ENCODE data around the gene FAM9A. TPM values are rescaled to one million over a fixed set of nuclear protein-coding genes. Genes with fewer than 3 reads are reported as not detected.
"Not testable (repeated sequence)": the region's sequence is repeated elsewhere in the genome, so short reads cannot be mapped to it uniquely, and the experiment has no call there.

FAM9A gene
- total and polyA plus RNA-seq, 2 donors (not counting 1 experiment from before 2014, with no cell fraction given), result not detected

GRCh38 chrX:8799281-8799680 is 1.9 kb downstream of the FAM9A start:
- H3K79me2 ChIP-seq (ENCODE audit: control insufficient read depth, insufficient read depth, low read length); POLR2A ChIA-PET; H3K27ac ChIP-seq (ENCODE audit: low read length in 2 of 2); intact Hi-C loops (cut with micrococcal nuclease); H3K9me3 ChIP-seq (ENCODE audit: control extremely low read depth in 1 of 3, control insufficient read depth in 2 of 3, insufficient read depth in 1 of 3, low read length in 2 of 3); CTCF ChIA-PET; H3K4me1 Mint-ChIP-seq; H3K4me1 ChIP-seq (ENCODE audit: control insufficient read depth in 2 of 2, insufficient read depth in 2 of 2, low read length in 2 of 2); H3K4me3 Mint-ChIP-seq; ATAC-seq (ENCODE audit: low read depth); H3K27ac Mint-ChIP-seq; H2AFZ ChIP-seq (ENCODE audit: insufficient read depth, low read depth, low read length, poor library complexity, severe bottlenecking); H3K36me3 ChIP-seq (replicated peaks in 1 of 2; ENCODE audit: control extremely low read depth in 1 of 2, control insufficient read depth in 1 of 2, extremely low read depth in 1 of 2, insufficient read depth in 2 of 2, low read length in 1 of 2); H3K9ac ChIP-seq (ENCODE audit: low read length); H3K4me3 ChIP-seq (ENCODE audit: control extremely low read depth in 1 of 5, extremely low read depth in 1 of 5, insufficient read depth in 1 of 5, low read depth in 2 of 5, low read length in 4 of 5); H3K27me3 Mint-ChIP-seq; H4K20me1 ChIP-seq (ENCODE audit: control insufficient read depth, insufficient read depth, low read length, poor library complexity, severe bottlenecking); H3K4me2 ChIP-seq (replicated peaks; ENCODE audit: low read depth, low read length, poor library complexity, severe bottlenecking); H3K9me3 Mint-ChIP-seq (ENCODE audit: insufficient read depth); DNase-seq; H3K27me3 ChIP-seq (replicated peaks in 1 of 4; ENCODE audit: control extremely low read depth in 1 of 4, control insufficient read depth in 3 of 4, insufficient read depth in 4 of 4, low read length in 3 of 4): not testable (repeated sequence)
- WGBS (ENCODE audit: insufficient coverage), result no CpG with 5 or more reads among the region's 13 CpGs

DNA sequence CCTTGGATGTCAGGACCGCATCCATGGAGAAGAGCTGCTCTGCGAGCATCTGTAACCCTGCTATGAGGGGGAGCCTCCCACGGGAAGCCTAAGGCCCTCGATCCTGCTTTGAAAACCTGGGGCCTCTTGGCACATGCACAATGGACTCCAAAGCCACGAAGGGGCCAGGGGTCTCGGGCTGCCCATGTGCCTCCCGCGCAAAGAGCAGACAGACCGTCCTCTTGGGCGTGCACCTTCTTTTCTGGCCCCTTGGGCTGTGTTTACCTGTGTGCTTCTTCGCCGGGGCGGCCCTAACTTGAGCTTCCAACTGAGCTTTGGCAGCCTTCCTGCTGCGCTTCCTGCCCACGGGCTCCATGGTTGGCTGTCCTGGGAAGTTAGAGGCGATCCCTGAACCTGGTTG is 2.5 kb downstream of the FAM9A start:
- H3K4me1 ChIP-seq (ENCODE audit: control insufficient read depth in 2 of 2, insufficient read depth in 2 of 2, low read length in 2 of 2); H3K36me3 ChIP-seq (replicated peaks in 1 of 2; ENCODE audit: control extremely low read depth in 1 of 2, control insufficient read depth in 1 of 2, extremely low read depth in 1 of 2, insufficient read depth in 2 of 2, low read length in 1 of 2); H3K27me3 Mint-ChIP-seq; H3K27ac Mint-ChIP-seq; H3K9me3 Mint-ChIP-seq (ENCODE audit: insufficient read depth); intact Hi-C loops (cut with micrococcal nuclease); H3K9me3 ChIP-seq (ENCODE audit: control extremely low read depth in 1 of 3, control insufficient read depth in 2 of 3, insufficient read depth in 1 of 3, low read length in 2 of 3); H3K9ac ChIP-seq (ENCODE audit: low read length); H3K27ac ChIP-seq (ENCODE audit: low read length in 2 of 2); ATAC-seq (ENCODE audit: low read depth); H3K27me3 ChIP-seq (replicated peaks in 1 of 4; ENCODE audit: control extremely low read depth in 1 of 4, control insufficient read depth in 3 of 4, insufficient read depth in 4 of 4, low read length in 3 of 4); H3K4me3 Mint-ChIP-seq; DNase-seq; CTCF ChIA-PET; H3K4me1 Mint-ChIP-seq; H3K4me3 ChIP-seq (ENCODE audit: control extremely low read depth in 1 of 5, extremely low read depth in 1 of 5, insufficient read depth in 1 of 5, low read depth in 2 of 5, low read length in 4 of 5); H3K4me2 ChIP-seq (replicated peaks; ENCODE audit: low read depth, low read length, poor library complexity, severe bottlenecking); H3K79me2 ChIP-seq (ENCODE audit: control insufficient read depth, insufficient read depth, low read length); POLR2A ChIA-PET; H2AFZ ChIP-seq (ENCODE audit: insufficient read depth, low read depth, low read length, poor library complexity, severe bottlenecking); H4K20me1 ChIP-seq (ENCODE audit: control insufficient read depth, insufficient read depth, low read length, poor library complexity, severe bottlenecking): not testable (repeated sequence)
- WGBS (ENCODE audit: insufficient coverage), result 84% methylated on average over 5 of the region's 16 CpGs

- H3K4me3 Mint-ChIP-seq; POLR2A ChIA-PET; H3K27ac ChIP-seq (ENCODE audit: low read length in 2 of 2); H3K9me3 ChIP-seq (ENCODE audit: control extremely low read depth in 1 of 3, control insufficient read depth in 2 of 3, insufficient read depth in 1 of 3, low read length in 2 of 3); H3K36me3 ChIP-seq (replicated peaks in 1 of 2; ENCODE audit: control extremely low read depth in 1 of 2, control insufficient read depth in 1 of 2, extremely low read depth in 1 of 2, insufficient read depth in 2 of 2, low read length in 1 of 2); H3K79me2 ChIP-seq (ENCODE audit: control insufficient read depth, insufficient read depth, low read length); H3K4me1 Mint-ChIP-seq; H3K27me3 ChIP-seq (replicated peaks in 1 of 4; ENCODE audit: control extremely low read depth in 1 of 4, control insufficient read depth in 3 of 4, insufficient read depth in 4 of 4, low read length in 3 of 4); ATAC-seq (ENCODE audit: low read depth); H2AFZ ChIP-seq (ENCODE audit: insufficient read depth, low read depth, low read length, poor library complexity, severe bottlenecking); H3K27me3 Mint-ChIP-seq; H3K27ac Mint-ChIP-seq; H3K4me2 ChIP-seq (replicated peaks; ENCODE audit: low read depth, low read length, poor library complexity, severe bottlenecking); CTCF ChIA-PET; H3K9ac ChIP-seq (ENCODE audit: low read length); H3K4me3 ChIP-seq (ENCODE audit: control extremely low read depth in 1 of 5, extremely low read depth in 1 of 5, insufficient read depth in 1 of 5, low read depth in 2 of 5, low read length in 4 of 5); H4K20me1 ChIP-seq (ENCODE audit: control insufficient read depth, insufficient read depth, low read length, poor library complexity, severe bottlenecking); H3K4me1 ChIP-seq (ENCODE audit: control insufficient read depth in 2 of 2, insufficient read depth in 2 of 2, low read length in 2 of 2); H3K9me3 Mint-ChIP-seq (ENCODE audit: insufficient read depth); intact Hi-C loops (cut with micrococcal nuclease); DNase-seq: not testable (repeated sequence)
- no CpG with 5 or more reads among the region's 1 CpG for WGBS (ENCODE audit: insufficient coverage)
Observed at GRCh38 chrX:8787119-8787518, 14.1 kb downstream of the FAM9A start.
